Central memory CD8-positive, alpha-beta T cell (primary cell): ENCODE data around the gene LRRC28.

Experiments used
- ATAC-seq: fragments of 150-1000 bp; cut with Tn5 transposase; replicated peaks from 2 replicates; pipeline ENCODE4 v1.10.0; 2022; ENCODE audit warnings: mild to moderate bottlenecking, moderate FRiP score, moderate number of reproducible peaks; ENCODE audit not compliant: poor library complexity, severe bottlenecking; ENCODE audit errors: extremely low read depth
- DNase-seq, 2 donors: peaks; one replicate each; pipeline ENCODE4 v3.0.0; 2021; ENCODE audit warnings: low spot score in 2 of 2
- H3K27ac Mint-ChIP-seq: one replicate; pipeline ENCODE4 v1.8.0; 2022; ENCODE audit warnings: low read depth, mild to moderate bottlenecking, moderate library complexity, mixed read lengths
- H3K27me3 Mint-ChIP-seq: one replicate; pipeline ENCODE4 v1.8.0; 2022; ENCODE audit warnings: mixed read lengths
- H3K36me3 Mint-ChIP-seq: one replicate; pipeline ENCODE4 v1.8.0; 2022; ENCODE audit warnings: mild to moderate bottlenecking, moderate library complexity, mixed read lengths; ENCODE audit not compliant: insufficient read depth
- H3K4me1 Mint-ChIP-seq: one replicate; pipeline ENCODE4 v1.8.0; 2022; ENCODE audit warnings: mixed read lengths
- H3K4me3 Mint-ChIP-seq: one replicate; pipeline ENCODE4 v1.8.0; 2022; ENCODE audit warnings: mild to moderate bottlenecking, moderate library complexity, mixed read lengths
- H3K9me3 Mint-ChIP-seq: one replicate; pipeline ENCODE4 v1.8.0; 2022; ENCODE audit warnings: mixed read lengths

The LRRC28 gene

GRCh38 chr15:99321468-99321867, 70.2 kb downstream of the LRRC28 start:
- Mint-ChIP-seq H3K27me3 (no peaks in the 10 kb centered on the region), H3K36me3 (peaks cover 4% of the 10 kb centered on the region), H3K27ac (no peak overlapping the region), H3K4me3 (no peak overlapping the region), H3K9me3 (no peaks in the 10 kb centered on the region), H3K4me1 (peaks cover 6% of the 10 kb centered on the region)
- no peak for ATAC-seq
- no peak for DNase-seq

GRCh38 chr15:99322643-99323405, 71.5 kb downstream of the LRRC28 start:
- Mint-ChIP-seq H3K27me3 (no peaks in the 10 kb centered on the region), H3K27ac (no peak overlapping the region), H3K36me3 (peaks cover 4% of the 10 kb centered on the region), H3K9me3 (no peaks in the 10 kb centered on the region), H3K4me1 (peaks cover 6% of the 10 kb centered on the region), H3K4me3 (no peak overlapping the region)
- DNase-seq = no peak
- no peak for ATAC-seq

GRCh38 chr15:99324082-99324620, 72.9 kb downstream of the LRRC28 start:
- ATAC-seq = no peak
- Mint-ChIP-seq H3K4me3 (no peak overlapping the region), H3K27ac (no peak overlapping the region), H3K27me3 (no peaks in the 10 kb centered on the region), H3K4me1 (peaks cover 6% of the 10 kb centered on the region), H3K9me3 (no peaks in the 10 kb centered on the region), H3K36me3 (peaks cover 2% of the 10 kb centered on the region)
- DNase-seq = no peak

- H3K4me3 Mint-ChIP-seq = no peak overlapping the region
- no peak overlapping the region for H3K27ac Mint-ChIP-seq
- no peaks in the 10 kb centered on the region for H3K9me3 Mint-ChIP-seq
- H3K27me3 Mint-ChIP-seq = no peaks in the 10 kb centered on the region
- ATAC-seq = no peak
- no peak for DNase-seq
- peaks cover 2% of the 10 kb centered on the region for H3K36me3 Mint-ChIP-seq
- peaks cover 6% of the 10 kb centered on the region for H3K4me1 Mint-ChIP-seq
Observed at GRCh38 chr15:99324700-99325099, 73.4 kb downstream of the LRRC28 start.

- no peak for ATAC-seq
- H3K27ac Mint-ChIP-seq = no peak overlapping the region
- no peak overlapping the region for H3K4me3 Mint-ChIP-seq
- peaks cover 6% of the 10 kb centered on the region for H3K4me1 Mint-ChIP-seq
- no peak for DNase-seq
- no peaks in the 10 kb centered on the region for H3K9me3 Mint-ChIP-seq
- no peaks in the 10 kb centered on the region for H3K27me3 Mint-ChIP-seq
- peaks cover 2% of the 10 kb centered on the region for H3K36me3 Mint-ChIP-seq
Observed at GRCh38 chr15:99326235-99326634, 75.0 kb downstream of the LRRC28 start.

GRCh38 chr15:99328106-99329072, 77.1 kb downstream of the LRRC28 start:
- Mint-ChIP-seq H3K4me1 (peaks cover 6% of the 10 kb centered on the region), H3K27ac (peak overlapping the region; percentile 20), H3K36me3 (peaks cover 2% of the 10 kb centered on the region), H3K9me3 (no peaks in the 10 kb centered on the region), H3K27me3 (no peaks in the 10 kb centered on the region), H3K4me3 (no peak overlapping the region)
- ATAC-seq (no peak), DNase-seq (no peak)

- H3K4me3 Mint-ChIP-seq = no peak overlapping the region
- H3K9me3 Mint-ChIP-seq = no peaks in the 10 kb centered on the region
- H3K4me1 Mint-ChIP-seq = no peaks in the 10 kb centered on the region
- no peak for DNase-seq
- H3K36me3 Mint-ChIP-seq = peaks cover 1% of the 10 kb centered on the region
- no peak overlapping the region for H3K27ac Mint-ChIP-seq
- no peaks in the 10 kb centered on the region for H3K27me3 Mint-ChIP-seq
- no peak for ATAC-seq
Observed at GRCh38 chr15:99331381-99331780, 80.1 kb downstream of the LRRC28 start.

GRCh38 chr15:99333413-99333812, 82.1 kb downstream of the LRRC28 start:
- no peaks in the 10 kb centered on the region for H3K9me3 Mint-ChIP-seq
- H3K36me3 Mint-ChIP-seq = peaks cover 2% of the 10 kb centered on the region
- DNase-seq = no peak
- no peak for ATAC-seq
- H3K27ac Mint-ChIP-seq = no peak overlapping the region
- no peak overlapping the region for H3K4me3 Mint-ChIP-seq
- H3K27me3 Mint-ChIP-seq = no peaks in the 10 kb centered on the region
- H3K4me1 Mint-ChIP-seq = no peaks in the 10 kb centered on the region

- H3K4me3 Mint-ChIP-seq = no peak overlapping the region
- H3K27ac Mint-ChIP-seq = no peak overlapping the region
- DNase-seq (no peak), ATAC-seq (no peak)
- no peaks in the 10 kb centered on the region for H3K4me1 Mint-ChIP-seq
- H3K27me3 Mint-ChIP-seq = no peaks in the 10 kb centered on the region
- H3K9me3 Mint-ChIP-seq = no peaks in the 10 kb centered on the region
- peaks cover 2% of the 10 kb centered on the region for H3K36me3 Mint-ChIP-seq
Observed at GRCh38 chr15:99333981-99334380, 82.7 kb downstream of the LRRC28 start.

GRCh38 chr15:99335508-99335907, 84.2 kb downstream of the LRRC28 start:
- H3K27ac Mint-ChIP-seq = no peak overlapping the region
- H3K36me3 Mint-ChIP-seq = peaks cover 2% of the 10 kb centered on the region
- no peak for DNase-seq
- no peak for ATAC-seq
- no peaks in the 10 kb centered on the region for H3K27me3 Mint-ChIP-seq
- no peak overlapping the region for H3K4me3 Mint-ChIP-seq
- no peaks in the 10 kb centered on the region for H3K9me3 Mint-ChIP-seq
- H3K4me1 Mint-ChIP-seq = no peaks in the 10 kb centered on the region

- Mint-ChIP-seq H3K4me3 (no peak overlapping the region), H3K27ac (no peak overlapping the region), H3K9me3 (no peaks in the 10 kb centered on the region), H3K36me3 (peaks cover 2% of the 10 kb centered on the region), H3K4me1 (no peaks in the 10 kb centered on the region), H3K27me3 (no peaks in the 10 kb centered on the region)
- DNase-seq (no peak), ATAC-seq (no peak)
Observed at GRCh38 chr15:99336794-99337193, 85.5 kb downstream of the LRRC28 start.

GRCh38 chr15:99340347-99340746, 89.1 kb downstream of the LRRC28 start:
- no peaks in the 10 kb centered on the region for H3K9me3 Mint-ChIP-seq
- DNase-seq (no peak), ATAC-seq (no peak)
- no peak overlapping the region for H3K27ac Mint-ChIP-seq
- H3K4me1 Mint-ChIP-seq = no peaks in the 10 kb centered on the region
- no peaks in the 10 kb centered on the region for H3K27me3 Mint-ChIP-seq
- peaks cover 1% of the 10 kb centered on the region for H3K36me3 Mint-ChIP-seq
- H3K4me3 Mint-ChIP-seq = no peak overlapping the region
